ENCODE measurements around the gene XRN1.

Gene XRN1

DNA sequence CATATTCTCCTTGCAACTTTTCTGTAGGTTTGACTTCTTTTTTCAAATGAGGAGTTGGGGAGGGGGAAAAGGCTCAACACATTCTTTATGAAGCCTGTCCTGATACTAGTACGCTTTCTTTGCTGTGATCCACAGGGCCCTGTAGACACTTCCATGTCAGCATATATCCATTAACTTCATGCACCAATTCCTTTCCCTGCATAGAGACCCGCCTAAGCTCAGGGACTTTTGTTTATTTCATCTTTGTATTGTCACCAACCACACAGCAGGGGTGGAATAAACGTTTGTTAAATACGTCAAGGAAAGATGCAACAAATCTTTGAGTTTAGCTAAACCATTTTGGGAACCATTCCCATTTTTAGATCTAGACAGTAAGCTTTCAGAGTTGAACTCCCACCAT lies 179.4 kb downstream of the XRN1 start:
- DNase-seq, result no peak

DNA sequence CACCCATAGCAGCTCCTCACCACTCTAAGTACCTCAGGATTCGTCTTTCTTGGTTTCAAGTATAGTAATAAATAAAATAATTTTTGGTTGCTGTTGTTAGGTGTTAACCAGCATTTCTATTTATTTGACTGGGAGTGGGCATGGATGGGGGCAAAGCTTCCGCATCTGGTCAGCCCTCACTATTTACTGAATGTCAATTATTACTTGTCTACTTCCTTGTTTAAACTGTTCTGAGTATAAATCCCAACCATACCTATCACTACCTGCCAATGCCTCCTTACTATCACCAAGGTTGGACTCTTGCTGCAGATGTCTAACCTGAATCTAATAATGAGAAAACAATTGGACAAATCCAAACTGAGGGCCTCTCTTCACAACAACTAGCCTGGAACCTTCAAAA lies 180.6 kb downstream of the XRN1 start:
- DNase-seq, result no peak

DNA sequence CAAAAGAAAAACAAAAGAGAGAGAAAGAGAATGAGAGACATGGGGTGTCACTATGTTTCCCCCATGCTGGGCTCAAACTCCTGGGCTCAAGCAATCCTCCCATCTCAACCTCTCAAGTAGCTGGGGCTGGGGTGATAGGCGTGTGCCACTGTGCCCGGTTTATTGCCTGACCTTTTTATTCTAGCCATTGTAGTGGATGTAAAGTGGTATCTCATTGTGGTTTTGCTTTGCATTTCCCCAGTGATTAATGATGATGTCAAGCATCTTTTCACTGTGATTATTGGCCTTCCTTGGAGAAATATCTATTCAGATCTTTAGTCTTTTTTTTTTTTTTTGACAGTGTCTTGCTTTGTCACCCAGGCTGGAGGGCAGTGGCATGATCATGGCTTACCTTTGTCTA lies 184.7 kb downstream of the XRN1 start:
- DNase-seq, result no peak

DNA sequence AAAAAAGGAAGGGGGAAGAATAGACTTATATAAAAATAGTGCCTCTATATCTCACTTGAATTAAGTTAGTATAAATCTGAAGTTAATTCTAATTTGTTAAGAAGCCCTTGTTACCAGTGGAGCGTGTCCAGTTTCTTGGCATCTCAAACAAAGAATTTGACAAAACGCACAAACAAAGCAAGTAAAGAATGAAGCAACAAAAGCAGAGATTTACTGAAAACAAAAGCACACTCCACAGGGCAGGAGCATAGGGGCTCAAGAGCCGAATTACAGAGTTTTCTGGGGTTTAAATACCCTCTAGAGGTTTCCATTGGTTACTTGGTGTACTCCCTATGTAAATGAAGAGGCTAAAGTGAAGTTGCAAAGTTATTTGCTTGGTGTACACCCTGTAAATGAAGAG lies 188.5 kb downstream of the XRN1 start:
- DNase-seq, result no peak

DNA sequence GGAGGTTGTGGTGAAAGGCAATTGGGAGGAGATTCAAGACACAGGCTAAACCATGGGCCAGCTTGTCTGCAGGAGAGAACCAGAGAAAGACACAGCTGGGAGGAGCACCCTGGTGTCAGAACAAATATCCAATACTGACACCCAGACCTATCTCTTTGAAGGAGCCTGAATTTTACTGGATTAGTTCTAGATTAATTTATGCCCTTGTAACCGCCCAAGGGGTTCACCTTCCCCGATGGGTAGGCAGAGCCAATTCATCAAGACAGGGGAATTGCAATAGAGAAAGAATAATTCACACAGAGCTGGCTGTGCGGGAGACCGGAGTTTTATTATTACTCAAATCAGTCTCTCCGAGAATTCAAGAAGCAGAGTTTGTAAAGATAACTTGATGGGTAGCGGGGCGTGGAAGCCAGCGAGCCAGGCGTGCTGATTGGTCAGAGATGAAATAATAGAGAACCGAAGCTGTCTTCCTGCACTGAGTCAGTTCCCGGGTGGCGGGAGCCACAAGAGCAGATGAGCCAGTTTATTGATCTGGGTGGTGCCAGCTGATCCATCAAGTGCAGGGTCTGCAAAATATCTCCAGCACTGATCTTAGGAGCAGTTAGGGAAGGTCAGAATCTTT lies 191.0 kb downstream of the XRN1 start:
- DNase-seq, result no peak

Data from T-helper 1 cell (primary cell).